GM18507 (cell line): ENCODE results near the gene HCN1.
"Not testable (repeated sequence)": the region's sequence is repeated elsewhere in the genome, so short reads cannot be mapped to it uniquely, and the experiment has no call there.

Experiments used
- DNase-seq: peaks from one replicate; pipeline ENCODE4 v3.0.0; 2011; ENCODE audit warnings: low read depth; ENCODE audit not compliant: insufficient read length; ENCODE audit errors: extremely low spot score
- FAIRE-seq: peaks from 2 replicates; lab custom pipeline; 2011; peaks lifted over from hg19 to GRCh38; lab: Jason Lieb, UNC

HCN1 gene

DNA sequence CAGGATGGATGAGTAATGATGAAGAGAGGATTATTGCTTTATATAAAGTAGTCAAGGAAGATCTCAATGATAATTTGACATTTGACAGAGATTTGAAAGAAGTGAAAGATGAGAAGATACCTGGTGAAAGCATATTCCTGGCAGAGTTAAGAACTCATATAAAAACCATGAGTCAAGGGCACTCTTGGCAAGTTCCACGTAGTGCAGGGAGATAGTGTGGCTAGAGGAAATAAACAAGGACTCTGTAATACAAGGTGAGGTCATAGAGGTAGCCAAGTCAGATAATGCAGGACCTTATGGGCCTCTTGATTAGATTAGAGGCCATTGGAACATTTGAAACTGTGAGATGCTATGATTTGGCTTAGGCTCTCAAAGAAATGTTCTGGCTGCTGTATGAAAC is 72.3 kb downstream of the HCN1 start:
- no peak for FAIRE-seq
- no peak for DNase-seq

DNA sequence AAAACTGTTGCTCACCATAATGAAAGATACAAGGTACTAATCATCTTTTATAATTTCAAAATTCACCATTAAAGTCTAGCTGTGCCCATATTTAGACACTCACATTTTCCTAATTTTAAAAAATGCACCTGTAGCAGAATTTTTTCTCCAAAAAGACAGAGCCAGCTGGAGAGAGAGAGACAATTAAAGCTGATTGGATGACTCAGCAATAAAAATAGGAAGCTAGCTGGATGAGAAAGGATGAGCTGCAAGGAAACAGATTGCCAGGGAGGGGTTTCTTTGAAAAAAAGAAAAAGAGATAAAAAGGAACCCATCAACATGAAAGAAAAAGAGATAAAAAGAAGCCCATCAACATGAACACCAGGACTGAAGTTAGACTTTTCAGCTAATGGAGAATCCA is 73.8 kb downstream of the HCN1 start:
- FAIRE-seq (no peak), DNase-seq (no peak)

DNA sequence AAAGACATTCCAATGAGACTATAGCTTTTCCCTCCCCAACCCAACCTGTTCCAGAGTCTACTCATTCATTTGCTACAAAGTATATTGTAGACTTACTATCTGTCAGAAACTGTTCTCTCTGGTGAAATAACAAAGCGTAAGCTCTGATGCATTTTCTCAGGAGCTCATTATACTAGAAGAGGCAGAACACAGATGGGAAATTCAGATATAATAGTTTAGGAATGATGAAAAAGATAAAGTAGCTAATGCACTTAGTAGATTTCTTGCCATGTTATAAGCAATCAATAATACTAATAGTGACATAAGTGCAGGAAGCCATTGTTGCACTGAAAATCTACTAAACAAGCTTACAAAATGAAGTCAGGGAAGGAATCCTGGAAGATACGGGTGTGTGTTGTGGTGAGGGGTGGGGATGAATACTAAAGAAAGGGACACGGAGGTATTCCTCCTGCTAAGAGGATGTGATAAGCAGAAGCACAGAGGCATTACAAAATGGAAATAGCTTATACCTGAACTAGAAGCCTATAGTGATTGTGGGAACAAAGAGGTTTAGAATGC is 78.2 kb downstream of the HCN1 start:
- FAIRE-seq: no peak
- no peak for DNase-seq

- DNase-seq (no peak), FAIRE-seq (no peak)
Measured at GRCh38 chr5:45609661-45610060, 86.5 kb downstream of the HCN1 start.

DNA sequence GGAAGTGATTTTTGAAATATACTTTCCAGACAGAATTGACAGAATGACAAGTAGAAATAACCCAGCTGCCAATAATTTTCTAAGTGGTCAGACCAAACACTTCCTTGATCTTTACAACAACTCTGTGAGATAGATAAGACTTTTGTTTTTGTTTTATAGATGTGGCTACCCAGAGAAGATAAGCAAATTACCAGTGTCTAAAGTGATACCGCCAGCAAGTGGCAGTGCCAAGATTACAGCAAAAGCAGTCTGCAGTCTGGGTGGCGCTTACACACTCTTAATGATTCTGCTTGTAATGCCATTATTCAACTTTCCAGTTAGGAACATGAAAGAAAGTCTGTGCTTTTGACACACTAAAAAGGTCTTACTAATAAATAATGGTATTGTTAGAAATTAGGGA is 92.1 kb downstream of the HCN1 start:
- FAIRE-seq (no peak), DNase-seq (no peak)

GRCh38 chr5:45601424-45601823 is 94.8 kb downstream of the HCN1 start:
- FAIRE-seq (no peak), DNase-seq (no peak)

- FAIRE-seq: no peak
- DNase-seq: no peak
Measured at GRCh38 chr5:45596320-45596719, 99.9 kb downstream of the HCN1 start.

DNA sequence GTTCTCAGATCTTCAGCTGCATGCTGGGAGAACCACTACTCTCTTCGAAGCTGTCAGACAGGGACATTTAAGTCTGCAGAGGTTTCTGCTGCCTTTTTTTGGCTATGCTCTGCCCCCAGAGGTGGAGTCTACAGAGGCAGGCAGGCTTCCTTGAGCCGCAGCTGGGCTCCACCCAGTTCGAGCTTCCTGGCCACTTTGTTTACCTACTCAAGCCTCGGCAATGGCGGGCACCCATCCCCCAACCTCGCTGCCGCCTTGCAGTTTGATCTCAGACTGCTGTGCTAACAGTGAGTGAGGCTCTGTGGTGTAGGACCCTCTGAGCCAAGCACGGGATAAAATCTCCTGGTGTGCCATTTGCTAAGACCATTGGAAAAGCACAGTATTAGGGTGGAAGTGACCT is 110.2 kb downstream of the HCN1 start:
- DNase-seq, FAIRE-seq: not testable (repeated sequence)

DNA sequence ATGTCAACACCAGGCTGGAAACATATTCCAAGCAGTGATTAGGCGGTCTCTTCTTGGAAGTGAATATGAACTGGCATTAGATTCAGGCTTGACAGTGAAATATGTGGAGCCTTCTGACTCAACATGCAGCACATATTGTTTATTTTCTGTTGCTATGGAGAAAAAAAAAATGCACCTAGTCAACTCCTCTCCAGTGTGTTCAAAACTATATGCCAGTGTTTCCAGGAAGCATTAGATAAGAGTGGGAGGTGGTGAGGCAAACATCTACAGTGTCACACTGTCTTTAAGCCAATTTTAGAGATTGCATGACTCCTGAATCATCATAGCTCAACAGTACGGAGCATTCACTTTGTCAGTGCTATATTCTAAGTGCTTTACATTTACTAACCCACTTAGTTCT is 117.9 kb downstream of the HCN1 start:
- FAIRE-seq (no peak), DNase-seq (no peak)

- no peak for FAIRE-seq
- no peak for DNase-seq
Measured at GRCh38 chr5:45568813-45569212, 127.4 kb downstream of the HCN1 start.

GRCh38 chr5:45542421-45542820 is 153.8 kb downstream of the HCN1 start:
- FAIRE-seq (no peak), DNase-seq (no peak)

DNA sequence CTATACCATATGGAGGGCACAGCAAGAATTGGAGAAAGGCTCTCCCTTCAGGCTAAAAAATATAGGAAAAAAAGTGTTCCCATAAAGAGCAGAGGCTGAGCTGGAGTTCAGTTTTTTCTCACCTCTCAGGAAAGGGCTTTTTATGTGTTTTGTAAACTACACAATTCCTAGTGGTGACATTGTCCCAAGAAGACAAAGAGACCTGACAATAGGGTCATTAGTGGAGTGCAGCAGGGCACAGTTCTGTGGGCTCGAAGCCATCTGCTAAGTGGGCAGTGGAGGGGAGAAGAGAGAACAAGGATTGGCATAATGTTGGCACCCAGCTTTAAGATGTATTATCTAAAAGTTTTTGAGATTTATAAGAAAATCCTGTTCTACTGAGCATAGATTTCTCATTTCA is 162.5 kb downstream of the HCN1 start:
- DNase-seq (no peak), FAIRE-seq (no peak)

DNA sequence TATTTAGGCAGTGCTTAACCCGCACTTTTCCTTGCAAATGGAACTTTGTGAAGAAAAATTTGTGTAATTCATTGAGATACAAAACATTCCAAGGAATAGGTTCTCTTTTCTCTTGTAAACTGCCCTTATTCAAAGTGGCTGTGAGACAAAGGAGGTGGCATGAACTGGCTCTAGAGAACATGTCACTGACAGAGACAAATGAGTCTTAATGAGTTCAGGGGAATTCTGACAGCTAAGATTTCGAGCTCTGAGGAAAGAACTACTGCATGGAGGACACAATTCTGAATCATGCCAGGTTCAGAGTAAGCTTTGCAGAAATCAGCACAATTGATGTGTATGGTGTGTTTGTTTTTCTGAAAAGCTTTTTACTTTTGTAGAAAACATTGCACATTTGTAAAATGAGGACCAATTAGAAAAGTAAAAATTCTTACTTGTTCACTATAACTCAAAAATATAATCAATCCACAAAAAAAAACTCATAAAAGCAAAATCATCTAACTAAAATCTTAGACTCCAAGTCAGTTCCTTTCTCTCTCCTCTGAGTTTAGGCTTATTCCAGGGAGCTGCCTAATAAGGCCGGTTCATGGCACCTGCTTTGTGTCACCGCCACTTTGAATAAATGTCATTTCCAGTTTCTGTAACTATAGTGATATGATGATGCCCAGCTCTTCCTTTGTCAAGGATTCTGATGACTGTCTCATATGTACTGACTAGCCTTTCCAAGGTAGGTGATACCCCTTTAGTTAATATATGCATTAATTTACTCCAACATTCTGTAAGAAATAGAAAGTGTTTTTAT is 163.2 kb downstream of the HCN1 start:
- DNase-seq (no peak), FAIRE-seq (no peak)

DNA sequence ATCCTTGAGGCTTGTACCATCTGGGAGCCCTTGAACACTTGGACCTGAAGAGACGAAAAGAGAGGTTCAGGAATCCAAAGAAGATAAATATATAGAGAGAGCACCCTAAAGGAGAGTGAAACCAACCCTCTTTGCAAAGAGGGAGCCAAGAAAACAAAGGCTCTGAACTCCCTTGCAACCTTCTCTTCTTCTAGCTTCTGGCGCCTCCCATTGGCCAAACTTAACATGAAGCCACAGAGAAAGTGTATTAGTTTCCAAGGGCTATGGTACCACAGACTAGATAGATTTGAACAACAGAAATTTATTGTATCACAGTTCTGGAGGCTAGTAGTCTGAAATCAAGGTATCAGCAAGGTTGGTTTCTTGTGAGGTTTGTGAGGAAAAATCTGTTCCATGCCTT is 175.1 kb downstream of the HCN1 start:
- DNase-seq (no peak), FAIRE-seq (no peak)

DNA sequence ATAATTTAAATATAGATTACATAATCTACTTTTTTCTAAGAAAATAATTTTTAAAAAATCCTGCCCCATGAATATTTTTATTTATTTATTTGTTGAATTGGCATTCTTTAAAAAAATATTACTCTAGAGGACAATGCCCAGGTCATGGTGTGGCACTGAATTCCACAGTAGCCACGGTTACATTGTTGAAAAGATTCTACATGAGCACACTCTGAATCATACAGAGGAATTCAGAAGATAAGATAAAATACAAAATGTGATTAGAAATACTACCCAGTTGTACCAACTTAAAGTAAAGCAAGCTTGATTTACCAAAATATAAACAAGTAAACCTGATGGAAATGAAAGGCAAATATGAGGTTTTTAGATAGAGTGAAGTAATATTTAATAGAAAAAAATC is 183.7 kb downstream of the HCN1 start:
- no peak for DNase-seq
- FAIRE-seq: no peak

DNA sequence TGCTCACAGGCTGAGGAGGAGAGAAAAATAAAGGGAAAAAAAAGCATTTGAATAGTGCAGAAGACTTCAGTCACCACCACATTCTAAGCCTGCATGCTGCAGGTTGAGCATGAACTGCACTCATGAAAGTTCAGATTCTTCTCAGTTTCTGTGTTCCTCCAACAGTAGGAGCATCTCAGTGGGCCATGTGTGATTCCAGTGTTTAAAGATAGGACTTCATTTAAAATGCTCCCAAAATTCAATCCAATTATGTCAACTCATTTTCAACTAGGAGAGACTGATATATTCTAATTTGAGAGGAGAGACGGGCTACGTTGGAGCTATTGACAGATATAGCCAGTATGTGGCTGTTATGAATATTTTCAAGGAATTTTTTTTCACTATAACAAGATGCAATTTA is 186.8 kb downstream of the HCN1 start:
- FAIRE-seq: no peak
- no peak for DNase-seq

DNA sequence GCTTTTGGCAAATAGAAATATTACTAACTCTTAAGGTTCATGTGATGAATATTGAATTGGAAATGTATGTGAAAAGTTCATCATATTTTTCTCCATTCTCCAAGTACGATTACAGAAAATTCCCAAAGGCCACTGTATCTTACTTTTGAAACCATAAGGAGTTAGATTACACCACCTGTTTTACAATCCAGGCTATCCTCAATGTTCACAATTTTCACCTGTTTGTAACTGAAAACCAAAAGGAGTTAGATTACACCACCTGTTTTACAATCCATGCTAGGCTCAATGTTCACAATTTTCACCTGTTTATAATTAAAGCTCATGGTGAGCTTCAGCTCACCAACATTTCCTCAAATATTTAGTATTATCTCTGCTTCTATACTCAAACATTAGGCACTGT is 188.0 kb downstream of the HCN1 start:
- DNase-seq (no peak), FAIRE-seq (no peak)

DNA sequence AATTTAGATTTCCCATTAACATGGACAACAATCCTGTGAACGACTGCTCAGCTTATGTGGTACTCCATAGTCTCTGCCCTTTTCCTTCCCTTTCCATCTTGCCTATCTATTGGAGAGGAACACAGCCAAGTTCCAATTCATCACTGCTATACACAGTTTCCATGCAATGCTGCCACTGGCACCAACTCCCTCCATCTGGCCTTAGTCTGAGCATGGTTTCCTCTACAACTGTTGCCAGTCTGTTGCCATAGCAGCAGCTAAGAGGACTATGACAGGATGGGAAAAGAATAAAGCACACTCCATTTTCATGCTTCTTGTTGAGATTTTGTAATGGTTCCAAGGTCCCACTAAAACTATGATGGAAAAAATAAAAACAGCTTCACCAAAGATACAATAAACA is 189.0 kb downstream of the HCN1 start:
- FAIRE-seq: no peak
- DNase-seq: no peak

- not testable (repeated sequence) for FAIRE-seq
Measured at GRCh38 chr5:45499006-45499405, 197.2 kb downstream of the HCN1 start.

DNA sequence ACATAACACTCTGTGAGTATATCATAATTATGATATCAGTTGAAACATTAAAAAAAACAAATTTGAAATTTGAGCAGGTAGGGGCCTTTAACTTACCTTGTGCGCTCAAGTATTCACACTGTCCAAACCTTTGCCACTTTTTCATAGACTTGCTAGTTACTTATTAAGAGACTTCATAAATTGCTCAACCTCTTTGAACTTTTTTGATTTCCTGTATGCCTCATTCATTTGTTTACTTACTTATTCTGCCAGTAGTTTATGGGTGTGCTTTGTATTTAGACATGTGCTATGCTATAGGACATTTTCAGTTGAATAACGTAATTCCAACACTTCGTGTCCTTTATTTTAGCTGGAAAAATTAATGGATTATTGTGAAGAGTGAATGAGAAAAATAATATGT is 204.8 kb downstream of the HCN1 start:
- DNase-seq: no peak
- no peak for FAIRE-seq

More at GRCh38 chr5:45499006-45499405, 197.2 kb downstream of the HCN1 start:
- not testable (repeated sequence) for DNase-seq

GRCh38 chr5:45484781-45485180 is 211.4 kb downstream of the HCN1 start:
- DNase-seq (no peak), FAIRE-seq (no peak)
